Measurements from ENCODE around the gene LRRC9.
"Not testable (repeated sequence)": the region's sequence is repeated elsewhere in the genome, so short reads cannot be mapped to it uniquely, and the experiment has no call there.

LRRC9 gene

DNA sequence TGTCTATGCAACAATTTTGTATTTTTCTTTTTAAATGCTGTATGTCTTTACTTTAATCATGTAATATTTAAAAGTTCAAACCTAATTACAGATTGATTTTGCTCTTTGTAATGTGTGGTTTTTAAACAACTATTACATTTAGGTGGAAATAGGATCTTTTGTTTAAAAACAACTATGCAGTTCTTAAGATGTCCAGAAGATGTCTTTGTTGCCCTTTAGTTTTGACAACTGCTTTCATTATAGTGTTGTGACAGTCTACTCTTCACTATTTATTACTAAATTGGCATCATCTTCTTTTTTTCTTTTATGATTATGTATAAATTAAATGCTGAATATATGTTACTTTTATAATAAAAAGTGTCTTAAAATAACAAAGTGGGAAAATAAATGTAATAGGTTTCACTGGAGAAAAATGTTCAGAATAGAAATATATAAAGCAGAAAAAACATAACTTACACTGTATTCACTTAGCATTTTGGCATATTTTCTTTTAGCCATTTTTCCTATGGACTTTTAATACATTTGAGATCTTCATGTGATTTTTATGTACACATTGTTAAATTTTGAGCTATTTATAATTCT, 144.6 kb downstream of the LRRC9 start:
- DNase-seq (ENCODE audit: low read depth in 2 of 2): no peak

DNA sequence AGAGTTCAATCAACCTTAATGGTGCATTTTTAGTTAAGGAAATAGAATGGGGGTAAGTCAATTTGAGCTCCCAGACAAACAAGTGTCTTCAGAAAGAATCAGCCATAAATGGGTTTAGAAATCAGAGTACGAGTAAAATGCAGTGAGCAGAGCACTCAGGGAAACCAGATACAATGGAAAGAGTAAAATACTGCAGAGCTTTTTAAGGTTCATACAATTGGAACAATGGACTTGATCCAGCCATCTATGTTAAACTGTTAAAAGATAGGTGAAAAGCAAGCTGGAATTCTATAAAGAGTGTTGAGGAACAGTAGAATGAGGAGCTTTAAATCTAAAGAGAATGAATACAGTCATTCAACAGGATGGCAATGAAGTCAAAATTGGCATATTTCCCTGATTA, 147.9 kb downstream of the LRRC9 start:
- DNase-seq (ENCODE audit: low read depth in 2 of 2): no peak

DNA sequence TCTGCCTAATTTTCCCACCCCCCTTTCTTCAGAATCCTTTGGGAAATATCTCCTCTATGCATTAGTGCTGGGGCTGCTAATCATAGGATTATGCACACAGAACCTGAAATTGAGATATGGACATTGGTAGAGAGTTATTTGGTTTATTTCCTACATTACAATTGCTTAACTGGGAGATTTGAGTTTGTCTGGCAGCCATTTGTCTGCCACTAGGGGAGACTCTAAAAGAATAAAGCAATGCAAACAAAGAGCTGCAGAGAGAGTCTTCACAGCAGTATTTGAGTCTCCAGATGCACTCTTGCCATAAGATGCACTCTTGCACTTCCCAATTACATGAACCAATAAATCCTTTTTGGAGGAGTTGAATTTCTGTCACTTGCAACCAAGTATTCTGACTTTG, 159.8 kb downstream of the LRRC9 start:
- no peak for DNase-seq (ENCODE audit: low read depth in 2 of 2)

DNA sequence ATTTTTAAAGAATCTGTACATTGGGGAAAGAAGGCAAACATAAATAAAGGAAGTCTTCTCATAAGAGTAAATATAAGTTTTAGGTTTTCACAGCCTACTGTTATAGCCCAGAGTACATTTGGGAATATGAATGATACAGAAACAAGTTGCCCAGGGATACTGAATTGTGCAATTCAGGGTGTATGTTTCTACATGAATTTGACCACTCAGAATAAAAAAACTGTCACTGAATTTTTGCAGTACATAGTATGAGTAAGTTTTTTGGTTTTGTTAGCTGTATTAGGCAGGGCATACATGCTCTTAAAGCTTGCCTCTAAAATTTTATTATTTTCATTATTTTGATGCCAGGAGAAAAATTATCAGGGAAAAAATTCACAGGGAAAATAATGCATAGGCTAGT, 165.1 kb downstream of the LRRC9 start:
- no peak for DNase-seq (ENCODE audit: low read depth in 2 of 2)

DNA sequence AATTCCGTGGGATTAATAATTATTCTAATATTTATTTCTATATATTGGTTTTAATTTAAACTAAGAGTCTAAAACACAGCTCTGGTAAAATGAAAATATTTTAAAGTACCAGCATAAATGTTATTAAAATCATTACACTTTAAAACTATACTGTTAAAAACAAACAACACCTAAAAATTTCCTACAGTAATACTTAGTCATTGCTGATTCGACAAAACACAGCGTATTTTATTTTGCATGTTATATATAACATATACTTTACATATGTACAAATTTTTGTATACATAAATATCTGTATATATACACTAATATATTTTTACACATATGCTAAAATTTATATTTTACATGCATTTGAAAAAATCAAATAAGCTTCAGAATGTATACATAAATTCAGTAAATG, 165.7 kb downstream of the LRRC9 start:
- DNase-seq (ENCODE audit: low read depth in 2 of 2): no peak

DNA sequence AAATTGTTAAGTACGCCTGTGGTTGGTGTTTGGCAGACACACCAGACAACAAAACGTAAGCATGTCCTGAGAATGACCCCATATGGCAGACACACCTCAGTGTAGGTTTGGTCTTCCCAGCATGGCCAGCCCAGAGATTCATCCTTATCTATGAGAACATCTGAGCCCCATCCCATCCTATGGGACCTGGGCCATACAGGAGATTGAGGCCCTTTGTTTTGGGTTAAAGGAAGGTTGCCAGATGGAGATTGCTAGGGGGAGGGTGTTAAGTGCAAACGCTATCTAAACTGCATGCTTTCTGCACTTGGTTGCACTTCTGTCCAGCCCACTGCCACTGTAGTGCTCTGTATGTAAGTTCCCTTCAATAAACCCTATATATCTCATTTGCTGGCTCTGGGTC, 167.7 kb downstream of the LRRC9 start:
- DNase-seq (ENCODE audit: low read depth in 2 of 2): no peak

DNA sequence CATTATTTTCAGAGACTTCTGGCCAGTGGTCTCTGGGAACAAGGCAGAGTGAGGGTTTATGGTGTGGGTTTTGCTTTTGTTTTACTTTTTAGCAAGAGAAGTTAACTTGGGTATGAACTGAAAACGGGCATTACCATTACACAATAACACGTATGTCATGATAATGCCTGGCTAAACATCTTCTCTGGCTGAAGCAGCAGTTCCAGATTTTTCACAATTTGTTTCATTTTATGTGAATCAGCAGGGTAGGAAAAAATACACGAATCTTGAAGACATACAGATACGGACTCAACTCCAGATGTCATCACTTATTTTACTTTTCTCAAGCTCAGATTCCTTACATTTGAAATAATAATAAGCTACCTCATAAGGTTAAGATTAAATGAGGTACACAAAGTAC, 169.3 kb downstream of the LRRC9 start:
- no peak for DNase-seq (ENCODE audit: low read depth in 2 of 2)

DNA sequence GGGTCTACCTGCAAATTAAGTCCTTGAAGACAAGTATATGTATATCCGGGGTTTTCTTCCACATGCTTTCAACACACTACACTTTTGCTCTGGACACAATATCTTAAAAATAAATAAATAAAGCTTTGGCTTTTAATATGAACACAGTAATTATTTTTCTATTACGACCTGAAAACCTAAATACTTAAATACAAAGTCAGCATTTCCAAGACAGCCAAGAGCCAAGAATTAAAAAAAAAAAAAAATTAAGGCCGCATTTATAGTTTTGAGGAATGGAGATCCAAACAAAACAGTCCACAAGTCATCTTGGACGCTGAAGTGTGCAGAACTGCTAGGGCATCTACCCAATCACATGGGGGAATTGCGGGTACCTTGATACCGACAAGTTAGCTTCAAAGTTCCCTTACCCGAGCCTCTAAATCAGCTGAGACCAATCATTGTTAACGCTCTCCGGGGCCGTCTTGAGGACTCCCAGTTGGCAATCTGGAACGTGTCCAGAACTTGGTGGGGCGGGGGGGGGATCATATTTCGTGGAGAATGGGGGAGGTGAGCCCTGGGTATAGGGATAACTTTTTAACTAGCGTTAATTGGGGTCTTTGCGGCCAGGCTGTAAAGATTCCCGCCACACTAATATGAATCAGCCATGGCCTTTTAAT, 171.0 kb downstream of the LRRC9 start:
- DNase-seq (ENCODE audit: low read depth in 2 of 2): no peak

DNA sequence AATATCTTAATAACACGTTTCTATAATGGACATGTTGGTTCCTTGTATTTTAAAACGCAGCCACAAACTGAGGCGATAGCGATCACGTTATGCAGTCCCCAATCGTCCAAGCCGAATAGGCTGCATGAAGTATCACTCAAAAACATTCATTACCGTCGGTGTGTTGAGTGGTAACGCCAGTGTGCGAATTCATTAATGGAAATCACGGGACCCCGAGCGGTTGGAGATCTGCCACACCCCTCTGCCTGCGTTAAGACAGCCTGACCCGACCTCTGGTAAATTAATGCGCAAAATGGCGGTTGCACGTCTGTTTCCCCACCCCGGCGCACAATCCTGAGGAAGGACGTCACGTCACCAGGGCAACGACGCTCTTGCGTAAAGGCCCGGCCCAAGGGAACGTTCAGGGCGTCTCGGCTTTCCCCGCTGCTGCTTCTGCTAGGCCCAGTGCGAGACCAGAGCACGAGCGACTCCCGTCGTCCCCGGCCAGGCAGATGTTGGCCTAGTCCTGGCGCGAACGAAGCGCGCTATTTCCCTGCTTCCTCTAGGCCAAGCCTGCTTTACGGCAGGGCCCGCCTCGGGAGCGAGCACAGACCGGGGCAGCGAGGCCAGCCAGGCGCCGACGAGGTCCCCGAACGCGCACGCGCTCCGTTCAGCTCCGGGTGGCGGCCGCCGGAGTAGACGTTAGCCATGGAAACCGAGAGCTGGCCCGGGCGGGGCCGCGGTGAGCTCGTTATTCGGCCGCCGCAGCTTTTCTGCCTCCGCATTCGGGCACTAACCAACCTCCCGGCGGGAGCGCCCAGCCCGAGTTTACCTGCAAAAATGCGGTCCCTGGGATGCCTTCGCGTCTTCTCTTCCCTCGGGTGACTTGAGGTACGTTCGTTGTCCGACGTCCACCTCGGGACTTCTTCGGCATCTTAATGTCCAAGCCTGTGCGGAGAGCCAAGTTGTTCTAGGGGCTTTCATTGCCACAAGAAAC, 171.9 kb downstream of the LRRC9 start, which contains the start of gene PCNX4:
Gene PCNX4, plus strand, starts transcription at position 374 of the 976 bp plus-strand sequence. CDS start 15,716 bp downstream, outside the sequence.
- peak; percentile 82 to 88 for DNase-seq (ENCODE audit: low read depth in 2 of 2)

DNA sequence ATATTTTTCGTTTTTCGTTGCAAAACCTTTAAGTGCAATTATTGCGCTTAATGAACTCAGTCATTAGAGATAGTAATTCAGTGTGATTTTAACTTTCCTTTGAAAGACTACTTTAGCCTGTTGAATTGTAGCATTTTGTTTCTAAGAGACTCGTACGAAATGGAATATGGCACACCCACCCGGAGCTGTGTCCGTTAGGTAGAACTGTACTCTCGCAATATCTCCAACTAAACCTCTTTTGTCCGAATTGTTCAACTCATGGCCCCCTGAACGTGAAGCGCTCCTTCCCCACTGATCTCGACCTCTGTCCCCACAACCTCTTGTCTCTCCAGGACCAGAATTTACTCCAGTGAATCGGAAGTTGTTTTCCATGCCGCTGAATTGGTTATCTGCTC, 172.6 kb downstream of the LRRC9 start:
- no peak for DNase-seq (ENCODE audit: low read depth in 2 of 2)

DNA sequence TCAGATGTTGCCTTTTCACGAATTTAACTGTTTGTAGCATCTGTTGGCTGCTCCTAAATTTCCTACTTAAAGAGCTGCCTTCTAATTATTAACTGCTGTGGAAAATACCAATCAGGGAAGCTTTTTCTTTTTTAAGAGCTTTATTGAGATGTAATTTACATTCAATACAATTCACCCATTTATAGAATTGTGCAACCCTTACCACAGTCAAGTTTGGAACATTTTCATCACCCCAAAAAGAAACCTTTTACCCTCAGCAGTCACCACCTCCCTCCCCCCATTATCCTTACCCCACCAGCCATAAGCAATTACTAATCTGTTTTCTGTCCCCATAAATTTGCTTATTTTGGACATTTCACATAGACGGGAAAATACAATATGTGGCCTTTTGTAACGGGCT, 173.1 kb downstream of the LRRC9 start:
- no peak for DNase-seq (ENCODE audit: low read depth in 2 of 2)

DNA sequence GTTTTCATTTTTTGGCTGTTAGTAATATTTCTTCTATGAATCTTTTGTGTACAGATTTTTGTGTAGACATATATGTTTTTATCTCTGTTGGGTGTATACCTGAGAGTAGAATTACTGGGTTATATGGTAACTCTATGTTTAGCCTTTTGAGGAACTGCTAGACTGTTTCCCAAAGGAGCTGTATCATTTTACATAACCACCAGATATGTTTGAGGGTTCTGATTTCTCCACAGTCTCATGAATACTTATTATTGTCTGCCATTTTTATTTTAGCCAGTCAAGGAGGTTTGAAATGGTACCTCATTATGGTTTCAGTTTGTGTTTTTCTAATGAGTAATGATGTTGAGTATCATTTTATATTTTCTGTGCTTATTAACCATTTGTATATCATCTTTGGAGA, 173.7 kb downstream of the LRRC9 start:
- DNase-seq (ENCODE audit: low read depth in 2 of 2): no peak

DNA sequence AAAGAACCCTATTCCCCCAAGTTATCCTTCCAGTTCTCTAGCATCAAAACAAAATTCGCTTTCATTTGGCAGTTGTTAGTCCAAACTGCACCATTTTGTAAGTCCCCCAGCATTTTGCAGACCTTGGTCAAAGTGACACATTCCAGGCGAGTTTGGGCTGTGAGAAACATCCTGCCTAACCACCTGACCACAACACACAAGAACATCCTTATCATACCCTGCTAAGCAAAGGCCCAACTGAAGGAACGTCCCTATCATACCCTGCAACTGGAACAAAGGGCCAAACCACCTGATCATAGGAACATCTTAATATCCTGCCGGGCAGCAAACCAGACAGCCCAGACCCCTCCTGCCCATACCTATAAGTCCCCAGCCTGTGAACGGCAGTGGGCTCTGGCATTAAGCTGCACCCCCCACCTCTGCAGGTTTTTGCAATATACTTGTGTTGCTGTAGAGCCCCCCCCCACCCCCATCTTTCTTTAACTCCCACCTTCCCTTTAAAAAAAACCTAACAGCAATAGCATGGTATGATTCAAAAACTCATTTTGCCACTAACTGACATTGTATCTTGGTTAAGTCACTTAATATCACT, 174.5 kb downstream of the LRRC9 start:
- no peak for DNase-seq (ENCODE audit: low read depth in 2 of 2)

DNA sequence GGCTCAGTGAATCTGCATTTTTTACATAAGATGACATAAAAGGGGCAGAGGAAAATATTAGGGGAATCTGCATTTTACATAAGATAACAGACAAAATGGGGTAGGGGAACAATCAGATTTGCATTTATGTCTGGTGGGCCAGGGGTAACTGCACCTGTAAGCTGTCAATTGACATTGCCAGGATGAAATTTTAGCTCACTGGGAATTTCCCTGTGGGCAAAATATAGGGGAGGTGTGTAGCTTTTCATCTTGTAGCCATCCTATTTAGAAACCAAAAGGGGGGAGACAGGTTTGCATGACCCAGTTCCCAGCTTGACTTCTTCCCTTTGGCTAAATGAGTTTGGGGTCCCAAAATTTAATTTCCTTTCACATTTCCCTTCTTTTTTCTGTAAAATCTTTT, 175.3 kb downstream of the LRRC9 start:
- no peak for DNase-seq (ENCODE audit: low read depth in 2 of 2)

DNA sequence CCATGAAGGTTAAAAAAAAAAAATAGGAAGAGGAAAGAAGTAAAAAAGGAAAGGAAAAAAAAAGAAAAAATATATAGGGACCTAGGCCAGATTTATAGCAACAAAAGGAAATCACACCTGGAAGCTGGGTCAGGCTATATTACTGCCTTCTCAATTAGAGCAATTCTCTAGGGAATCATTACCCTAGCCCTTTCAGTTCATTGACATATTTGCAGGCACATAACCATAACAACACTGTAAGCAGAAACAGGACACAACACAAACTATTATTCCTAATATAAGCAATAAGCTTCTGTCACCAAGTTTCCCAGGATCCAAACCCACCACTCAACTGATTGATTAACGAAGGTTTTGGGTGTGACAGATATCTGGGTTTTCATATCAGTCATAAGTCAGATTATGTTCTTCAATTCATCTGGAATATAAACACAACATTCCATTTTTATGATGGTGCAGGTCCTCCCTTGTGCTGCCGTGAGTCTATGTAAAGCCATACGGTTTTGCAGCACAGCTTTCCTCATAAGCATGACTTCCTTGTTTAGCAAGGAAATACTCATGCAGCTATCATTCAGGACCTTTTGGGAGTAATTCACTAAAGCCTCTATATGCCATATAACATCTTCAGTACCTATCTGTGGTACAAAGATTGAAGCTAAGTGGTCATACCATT, 176.0 kb downstream of the LRRC9 start:
- DNase-seq (ENCODE audit: low read depth in 2 of 2): no peak

DNA sequence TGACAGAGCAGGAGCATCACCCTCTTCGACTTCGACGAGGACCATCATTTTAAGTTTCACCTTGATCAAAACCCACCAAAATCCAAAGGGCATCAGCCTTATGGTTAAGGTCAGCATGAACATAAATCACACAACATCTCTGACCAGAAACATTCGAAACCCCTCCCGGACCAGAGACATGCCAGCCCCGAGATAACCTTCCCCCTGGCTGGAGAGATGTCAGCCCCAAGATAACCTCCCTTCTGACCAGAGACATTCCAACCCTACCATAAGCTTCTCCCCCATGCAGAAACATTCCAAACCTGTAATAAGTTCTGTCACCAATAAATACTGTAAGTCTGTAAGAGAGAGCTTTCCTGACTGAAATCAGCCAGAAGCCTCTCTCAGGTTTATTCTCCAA, 178.0 kb downstream of the LRRC9 start:
- no peak for DNase-seq (ENCODE audit: low read depth in 2 of 2)

DNA sequence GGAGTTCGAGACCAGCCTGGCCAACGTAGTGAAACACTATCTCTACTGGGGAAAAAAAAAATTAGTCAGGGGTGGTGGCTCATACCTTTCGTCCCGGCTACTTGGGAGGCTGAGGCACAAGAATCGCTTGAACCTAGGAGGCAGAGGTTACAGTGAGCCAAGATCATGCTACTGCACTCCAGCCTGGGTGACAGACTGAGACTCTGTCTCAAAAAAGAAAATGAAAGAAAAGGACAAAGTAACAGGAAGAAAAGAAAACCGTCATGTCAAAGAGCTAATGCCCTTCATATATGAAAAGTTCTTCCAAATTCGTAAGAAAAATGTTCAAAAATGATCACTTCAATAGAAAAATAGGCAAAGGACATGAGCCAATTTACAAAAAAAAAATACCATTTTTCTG, 179.9 kb downstream of the LRRC9 start:
- not testable (repeated sequence) for DNase-seq (ENCODE audit: low read depth in 2 of 2)

DNA sequence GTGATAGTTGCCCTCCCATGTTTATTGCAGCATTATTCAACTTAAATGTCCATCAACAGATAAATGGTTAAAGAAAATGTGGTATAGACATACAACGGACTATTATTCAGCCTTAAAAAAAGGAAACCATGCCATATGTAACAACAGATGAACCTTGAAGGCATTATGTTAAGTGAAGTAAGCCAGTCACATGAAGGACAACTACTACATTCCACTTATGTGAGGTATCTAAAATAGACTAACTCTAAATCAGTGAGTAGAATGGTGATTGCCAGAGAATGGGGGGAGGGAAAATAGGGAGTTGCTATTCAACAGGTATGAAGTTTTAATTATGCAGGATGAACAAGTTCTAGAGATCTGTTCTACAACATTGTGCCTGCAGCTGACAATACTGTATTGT, 181.8 kb downstream of the LRRC9 start:
- DNase-seq (ENCODE audit: low read depth in 2 of 2): no peak

DNA sequence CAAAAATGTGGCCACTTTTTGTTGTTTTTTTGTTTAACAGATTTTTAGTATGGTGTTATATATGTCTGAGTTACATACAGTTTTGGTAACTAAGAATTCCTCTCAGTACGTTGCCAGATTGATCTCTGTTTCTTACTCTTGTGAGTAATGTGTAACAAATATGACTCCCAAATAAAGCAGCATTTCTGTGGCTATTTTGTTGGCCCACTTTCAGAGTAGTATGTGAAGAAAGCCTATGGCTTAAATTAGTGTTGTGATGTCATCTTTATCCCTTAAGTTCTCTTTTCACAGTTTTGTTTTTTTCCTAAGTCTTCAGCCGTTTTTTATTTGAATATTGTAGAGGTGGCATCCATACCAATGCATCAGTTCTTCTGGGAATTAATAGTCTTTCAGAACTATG, 182.4 kb downstream of the LRRC9 start:
- no peak for DNase-seq (ENCODE audit: low read depth in 2 of 2)

DNA sequence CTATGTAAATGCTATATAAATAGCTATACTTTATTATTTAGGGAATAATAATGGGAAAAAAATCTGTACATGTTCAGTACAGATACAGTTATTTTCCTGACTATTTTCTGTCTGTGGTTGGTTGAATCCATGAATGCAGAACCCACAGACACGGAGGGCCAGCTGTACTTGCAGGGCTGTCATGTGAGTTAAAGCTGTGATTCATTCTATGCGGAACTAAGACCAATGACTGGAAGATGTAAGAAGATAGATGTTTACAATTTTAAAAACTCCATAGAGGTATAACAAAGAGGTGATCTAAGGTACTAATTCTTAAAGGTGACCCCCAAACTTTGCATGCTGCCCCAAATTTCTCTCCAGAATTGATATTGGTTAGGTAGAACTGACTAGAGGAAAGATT, 186.4 kb downstream of the LRRC9 start:
- DNase-seq (ENCODE audit: low read depth in 2 of 2): no peak

DNA sequence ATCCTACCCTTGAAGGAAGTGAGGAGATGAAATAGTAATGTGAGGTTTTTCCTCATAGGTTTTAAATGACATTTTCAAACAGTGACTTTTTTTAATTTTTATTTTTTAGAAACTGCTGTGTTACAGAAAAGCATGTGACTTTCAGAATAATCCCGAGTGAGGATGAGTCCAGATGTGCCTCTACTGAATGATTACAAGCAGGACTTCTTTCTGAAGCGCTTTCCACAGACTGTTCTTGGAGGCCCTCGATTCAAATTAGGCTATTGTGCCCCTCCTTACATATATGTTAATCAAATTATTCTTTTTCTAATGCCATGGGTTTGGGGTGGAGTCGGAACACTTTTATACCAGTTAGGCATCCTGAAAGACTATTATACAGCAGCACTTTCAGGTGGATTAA, 187.5 kb downstream of the LRRC9 start:
- no peak for DNase-seq (ENCODE audit: low read depth in 2 of 2)

DNA sequence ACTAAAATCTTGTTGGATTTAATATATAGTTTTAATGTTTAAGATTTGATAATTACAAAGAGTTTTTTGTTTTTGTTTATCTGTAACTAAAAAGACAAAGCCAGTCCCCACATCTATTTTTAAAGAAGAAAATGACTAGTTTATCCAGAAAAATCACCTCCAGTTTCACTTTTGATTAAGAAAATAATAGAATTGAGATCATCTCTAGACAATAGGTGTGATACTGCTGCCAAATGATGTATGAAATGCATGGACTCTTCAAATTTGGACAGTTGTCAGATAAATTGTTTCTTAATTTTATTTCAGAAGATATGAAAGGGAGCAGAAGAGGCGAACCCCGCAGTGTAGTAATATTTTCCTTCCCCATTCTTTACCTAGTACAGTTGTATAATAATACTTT, 191.8 kb downstream of the LRRC9 start:
- no peak for DNase-seq (ENCODE audit: low read depth in 2 of 2)
